Measurements from ENCODE around the gene NBEAL1.

GRCh38 chr2:203195331-203196036 lies 180.8 kb downstream of the NBEAL1 start:
- no peak for TF ChIP-seq POLR2A (IDR thresholded peaks at IDR 0.05; ENCODE audit: control extremely low read depth in 1 of 2, low read depth in 2 of 2, low read length in 2 of 2)
- no peak for TF ChIP-seq BACH1 (IDR thresholded peaks at IDR 0.05; ENCODE audit: low read length)
- TF ChIP-seq SIRT6 (IDR thresholded peaks at IDR 0.05; ENCODE audit: low read length) = no peak
- no peak for TF ChIP-seq CTCF (IDR thresholded peaks at IDR 0.05; ENCODE audit: control extremely low read depth in 1 of 3, insufficient read depth in 1 of 3, low read depth in 1 of 3, low read length in 3 of 3)
- no peak for TF ChIP-seq TCF12 (IDR thresholded peaks at IDR 0.05; ENCODE audit: low read depth, low read length)
- no peak for TF ChIP-seq SP2 (IDR thresholded peaks at IDR 0.05; ENCODE audit: low read length)
- TF ChIP-seq EP300 (IDR thresholded peaks at IDR 0.05; ENCODE audit: borderline replicate concordance in 1 of 2, low read depth in 2 of 2, low read length in 2 of 2) = no peak
